Dermis blood vessel endothelial cell (primary cell): ENCODE results near the gene CCDC191. TPM values are rescaled to one million over a fixed set of nuclear protein-coding genes. Genes with fewer than 3 reads are reported as not detected.

Experiments
- DNase-seq: peaks from one replicate; pipeline ENCODE4 v3.0.0; 2010
- total RNA-seq: library from RNA; depleted of rRNA; stranded (reverse); fragments of >200 nt; gene quantifications from 2 replicates; pipeline ENCODE4 v1.2.3, GENCODE V29; 2014

Gene CCDC191
- total RNA-seq, 1 donor from 2014 or later = 3.2 TPM

DNA sequence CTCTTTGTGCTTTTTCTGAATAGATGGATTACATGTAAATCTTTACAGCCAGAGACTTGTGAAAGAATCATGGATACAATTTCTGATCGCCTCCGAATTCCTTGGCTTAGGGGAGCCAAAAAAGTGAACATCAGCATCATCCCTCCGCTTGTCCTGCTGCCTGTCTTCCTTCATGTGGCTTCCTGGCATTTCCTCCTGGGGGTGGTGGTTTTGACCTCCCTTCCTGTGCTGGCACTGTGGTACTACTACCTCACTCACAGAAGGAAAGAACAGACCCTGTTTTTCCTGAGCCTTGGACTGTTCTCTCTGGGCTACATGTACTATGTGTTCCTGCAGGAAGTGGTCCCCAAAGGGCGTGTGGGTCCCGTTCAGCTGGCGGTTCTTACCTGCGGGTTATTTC is 102.6 kb downstream of the CCDC191 start:
- DNase-seq = peak; percentile 47

- DNase-seq = peak; percentile 4
Measured at GRCh38 chr3:113952921-113953320, 103.4 kb downstream of the CCDC191 start.

- DNase-seq = peak; percentile 20
Measured at GRCh38 chr3:113948015-113948917, 108.1 kb downstream of the CCDC191 start.

DNA sequence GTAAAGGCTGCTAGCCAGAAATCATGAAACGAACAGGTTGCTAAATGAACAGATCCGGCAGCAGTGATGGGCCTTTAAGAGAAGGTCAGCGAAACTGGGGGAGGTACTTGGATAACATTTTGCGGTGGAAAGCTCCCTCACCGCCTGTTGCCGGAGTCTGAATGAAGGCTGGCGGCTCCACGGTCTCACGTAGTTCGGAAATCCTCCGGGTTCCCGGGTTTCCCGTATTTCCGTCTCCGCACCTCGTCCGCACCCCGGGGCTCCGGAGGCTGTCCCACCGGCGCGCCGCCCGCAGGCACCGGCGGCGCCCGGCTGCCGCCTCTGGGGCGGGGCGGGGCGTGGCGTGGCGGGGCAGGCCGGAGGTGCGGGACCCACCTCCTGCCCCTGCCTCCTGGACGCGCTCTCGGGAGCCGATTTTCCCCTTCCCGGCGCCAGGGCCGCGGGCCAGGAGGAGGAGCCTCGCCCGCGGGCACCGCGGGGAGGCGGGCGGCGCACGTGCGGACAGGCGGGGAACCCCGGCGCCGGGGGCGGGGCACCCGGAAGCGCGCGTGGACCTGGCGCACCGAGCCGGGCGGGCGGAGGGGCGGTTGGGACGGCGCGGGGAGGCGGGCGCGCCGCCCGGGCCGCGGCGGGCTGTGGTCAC is 108.8 kb downstream of the CCDC191 start, which contains the start of gene ZDHHC23:
Gene ZDHHC23, plus strand, starts transcription at position 642 of the 643 bp plus-strand sequence. CDS start 790 bp downstream, outside the sequence.
- DNase-seq = peak; percentile 64

DNA sequence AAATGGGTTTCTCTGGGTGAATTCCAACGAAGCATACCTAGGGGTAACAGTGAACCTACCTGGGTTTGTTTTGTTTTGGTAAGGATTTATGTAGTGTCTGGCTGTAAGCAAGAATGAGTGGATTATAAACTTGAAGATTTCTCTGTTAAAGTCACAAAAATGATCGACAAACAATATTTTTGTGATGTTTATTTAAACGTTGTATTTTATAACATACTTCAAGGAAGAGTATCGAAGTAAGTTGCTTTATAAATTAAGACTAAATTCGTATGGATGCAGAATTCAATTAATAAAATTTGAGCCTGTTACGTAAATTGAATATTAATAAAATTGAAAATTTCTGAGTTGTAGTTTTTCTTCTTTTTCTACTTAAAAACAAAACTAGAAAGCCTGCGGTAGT is 109.5 kb downstream of the CCDC191 start:
- DNase-seq = no peak

GRCh38 chr3:113927556-113927955 is 128.8 kb downstream of the CCDC191 start:
- DNase-seq = no peak

DNA sequence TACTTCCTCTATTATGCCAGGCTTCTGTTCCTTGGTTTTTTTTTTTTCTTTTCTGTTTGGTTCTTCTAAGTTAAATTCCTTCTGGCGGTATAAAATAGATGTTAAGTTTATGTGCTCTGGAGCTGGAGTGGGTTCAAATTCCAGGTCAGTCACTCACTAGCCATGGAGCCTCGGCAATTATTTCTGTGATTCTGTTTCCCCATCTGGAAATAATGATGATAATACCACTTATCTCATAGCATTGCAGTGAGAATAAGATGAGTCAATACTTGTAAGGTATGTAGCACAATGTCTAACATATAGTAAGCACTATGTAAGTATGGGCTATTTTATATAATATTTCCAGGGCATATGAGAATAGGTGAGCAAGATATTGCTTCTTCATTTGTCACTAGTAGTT is 141.7 kb downstream of the CCDC191 start:
- DNase-seq = no peak

Other genes starting within 250 kb of the CCDC191 start
- gene GRAMD1C, start 217.7 kb downstream of the CCDC191 start, total RNA-seq = 58.2 and 65.7 TPM in 2 replicates
- 14.9 and 21.4 TPM in 2 replicates for gene ZDHHC23, start 108.5 kb downstream of the CCDC191 start, total RNA-seq
- gene QTRT2, start 211 bp upstream of the CCDC191 start, total RNA-seq = 33.2 and 38.5 TPM in 2 replicates
- gene DRD3, start 122.5 kb upstream of the CCDC191 start, total RNA-seq = not detected in 2 replicates
- gene ZNF80, start 181.1 kb upstream of the CCDC191 start, total RNA-seq = not detected in 2 replicates
- not detected in 2 replicates for gene TIGIT, start 237.5 kb upstream of the CCDC191 start, total RNA-seq